GM23338 (cell line): ENCODE results near the gene HNRNPK. TPM values are rescaled to one million over a fixed set of nuclear protein-coding genes. Genes with fewer than 3 reads are reported as not detected.

Source experiments
- ATAC-seq: fragments of 200-7000 bp; cut with Tn5 transposase; 3 replicates; pipeline ENCODE4 v1.9.1; 2020
- DNase-seq: peaks from one replicate; pipeline ENCODE4 v3.0.0-alpha.2; 2015; ENCODE audit warnings: low spot score
- H2AFZ ChIP-seq: fragments of 200-600 bp; sonication (generic); 2 replicates; pipeline ENCODE4 v1.8.0; 2016; ENCODE audit warnings: antibody characterized with exemption, mild to moderate bottlenecking, moderate library complexity
- H3F3A ChIP-seq: fragments of 200-600 bp; sonication (generic); replicated peaks from 2 replicates; pipeline ENCODE4 v1.8.0; 2017; ENCODE audit warnings: antibody characterized with exemption, mixed run types, low read depth
- H3K27ac ChIP-seq: fragments of 200-600 bp; sonication (generic); 2 replicates; pipeline ENCODE4 v1.6.1; 2016; ENCODE audit warnings: low read depth
- H3K27me3 ChIP-seq: fragments of 200-600 bp; sonication (generic); 2 replicates; pipeline ENCODE4 v1.8.0; 2016; ENCODE audit warnings: mild to moderate bottlenecking, mixed run types, moderate library complexity; ENCODE audit not compliant: insufficient read depth
- H3K36me3 ChIP-seq: fragments of 200-600 bp; sonication (generic); 2 replicates; pipeline ENCODE4 v1.8.0; 2016; ENCODE audit warnings: mild to moderate bottlenecking; ENCODE audit not compliant: insufficient read depth
- H3K4me1 ChIP-seq: fragments of 200-600 bp; sonication (generic); 2 replicates; pipeline ENCODE4 v1.8.0; 2016; ENCODE audit warnings: mild to moderate bottlenecking, moderate library complexity; ENCODE audit not compliant: insufficient read depth
- H3K4me2 ChIP-seq: fragments of 200-600 bp; sonication (generic); 2 replicates; pipeline ENCODE4 v1.7.1; 2017; ENCODE audit warnings: mixed run types
- H3K4me3 ChIP-seq: fragments of 200-600 bp; sonication (generic); 2 replicates; pipeline ENCODE4 v1.6.1; 2016; ENCODE audit warnings: mixed run types
- H3K79me2 ChIP-seq: fragments of 200-600 bp; sonication (generic); replicated peaks from 2 replicates; pipeline ENCODE4 v1.8.0; 2017; ENCODE audit warnings: mild to moderate bottlenecking; ENCODE audit not compliant: insufficient read depth
- H3K9me2 ChIP-seq: fragments of 200-600 bp; sonication (generic); 2 replicates; pipeline ENCODE4 v1.8.0; 2017; ENCODE audit not compliant: insufficient read depth
- H4K20me1 ChIP-seq: fragments of 200-600 bp; sonication (generic); replicated peaks from 2 replicates; pipeline ENCODE4 v1.8.0; 2017; ENCODE audit warnings: mild to moderate bottlenecking; ENCODE audit not compliant: insufficient read depth
- H3K27ac Mint-ChIP-seq: 2 replicates; pipeline ENCODE4 v1.8.0; 2020; ENCODE audit warnings: inconsistent platforms, mild to moderate bottlenecking, moderate library complexity, mixed read lengths
- H3K27me3 Mint-ChIP-seq: 3 replicates; pipeline ENCODE4 v1.8.0; 2022; ENCODE audit warnings: low read depth, mild to moderate bottlenecking, moderate library complexity, mixed read lengths, inconsistent platforms; ENCODE audit not compliant: insufficient read depth, poor library complexity
- H3K36me3 Mint-ChIP-seq: 3 replicates; pipeline ENCODE4 v1.8.0; 2021; ENCODE audit warnings: low read depth, mild to moderate bottlenecking, inconsistent platforms, moderate library complexity, mixed read lengths
- H3K4me1 Mint-ChIP-seq: 3 replicates; pipeline ENCODE4 v1.8.0; 2020; ENCODE audit warnings: mild to moderate bottlenecking, inconsistent platforms, mixed read lengths
- H3K4me3 Mint-ChIP-seq: 3 replicates; pipeline ENCODE4 v1.8.0; 2021; ENCODE audit warnings: moderate library complexity, mild to moderate bottlenecking, inconsistent platforms, mixed read lengths
- H3K9me3 Mint-ChIP-seq: 3 replicates; pipeline ENCODE4 v1.8.0; 2020; ENCODE audit warnings: moderate library complexity, mild to moderate bottlenecking, inconsistent platforms, mixed read lengths
- CREB1 ChIP-seq: fragments of 250-450 bp; sonication (Bioruptor Pico); IDR thresholded peaks from 2 replicates; pipeline ENCODE4 v1.5.0; 2020; ENCODE audit warnings: low read depth, mild to moderate bottlenecking, moderate library complexity
- CTCF ChIP-seq, 2 experiments: fragments of 200-600 bp in 1 of 2; sonication (generic) in 1 of 2; conservative IDR thresholded peaks; 2 replicates each; pipeline versions ENCODE4 v1.5.1 to v1.6.1; 2016 to 2017; ENCODE audit warnings: antibody characterized with exemption in 2 of 2, low read depth in 2 of 2, mild to moderate bottlenecking in 2 of 2, moderate library complexity in 1 of 2
- ETS1 ChIP-seq: IDR thresholded peaks from 2 replicates; pipeline ENCODE4 v1.6.1; 2016; ENCODE audit warnings: antibody characterized with exemption
- EZH2 ChIP-seq: fragments of 200-600 bp; sonication (generic); IDR thresholded peaks from one replicate; pipeline ENCODE4 v1.8.0; 2017; ENCODE audit warnings: antibody characterized with exemption, mild to moderate bottlenecking, low read depth; ENCODE audit not compliant: unreplicated experiment
- EZH2phosphoT487 ChIP-seq: fragments of 200-600 bp; sonication (generic); IDR thresholded peaks from one replicate; pipeline ENCODE4 v1.8.1; 2018; ENCODE audit warnings: antibody characterized with exemption; ENCODE audit not compliant: unreplicated experiment
- JUNB ChIP-seq: IDR thresholded peaks from one replicate; pipeline ENCODE4 v1.6.1; 2016; ENCODE audit warnings: antibody characterized with exemption; ENCODE audit not compliant: unreplicated experiment
- NANOG ChIP-seq: IDR thresholded peaks from 2 replicates; pipeline ENCODE4 v1.6.1; 2016; ENCODE audit warnings: antibody characterized with exemption, borderline replicate concordance
- POLR2AphosphoS5 ChIP-seq: IDR thresholded peaks from 2 replicates; pipeline ENCODE4 v1.6.1; 2016; ENCODE audit warnings: antibody characterized with exemption, low read depth
- REST ChIP-seq: IDR thresholded peaks from one replicate; pipeline ENCODE4 v1.6.1; 2018; ENCODE audit warnings: antibody characterized with exemption; ENCODE audit not compliant: unreplicated experiment
- STAT1 ChIP-seq: IDR thresholded peaks from one replicate; pipeline ENCODE4 v1.6.1; 2016; ENCODE audit warnings: antibody characterized with exemption; ENCODE audit not compliant: unreplicated experiment
- ZNF114 ChIP-seq: fragments of 250-450 bp; sonication (Bioruptor Pico); IDR thresholded peaks from 2 replicates; pipeline ENCODE4 v1.5.0; 2020; ENCODE audit warnings: mild to moderate bottlenecking, moderate library complexity
- ZNF331 ChIP-seq: fragments of 250-450 bp; sonication (Bioruptor Pico); IDR thresholded peaks from 2 replicates; pipeline ENCODE4 v1.5.0; 2020; ENCODE audit warnings: low read depth, mild to moderate bottlenecking, moderate library complexity
- ZNF462 ChIP-seq: fragments of 250-450 bp; sonication (Bioruptor Pico); IDR thresholded peaks from 2 replicates; pipeline ENCODE4 v1.5.0; 2020; ENCODE audit warnings: mild to moderate bottlenecking, moderate library complexity
- polyA plus RNA-seq: library from polyadenylated mRNA; unstranded; fragments of >200 nt; fragmentation: Nextera tagmentation; extraction: Ambion mirVana; gene quantifications from 2 replicates; pipeline ENCODE4 v1.2.1, GENCODE V29; 2016
- total RNA-seq: library from RNA; depleted of rRNA; stranded (reverse); fragments of >200 nt; shearing (Covaris generic); gene quantifications from 2 replicates; pipeline ENCODE4 v1.2.3, GENCODE V29; 2014

Gene HNRNPK
- total and polyA plus RNA-seq, 2 experiments from 2014 or later, result 417 to 1,083 TPM

GRCh38 chr9:83986195-83986594 is 6.2 kb upstream of the HNRNPK start:
- Histone ChIP-seq H3F3A (no peaks in the 10 kb centered on the region), H2AFZ (no peak overlapping the region), H3K27ac (no peak overlapping the region), H3K79me2 (peaks cover 98% of the 10 kb centered on the region), H3K27me3 (no peaks in the 10 kb centered on the region), H4K20me1 (peaks cover 46% of the 10 kb centered on the region), H3K4me2 (no peak overlapping the region), H3K4me1 (peaks cover 15% of the 10 kb centered on the region), H3K36me3 (no peaks in the 10 kb centered on the region), H3K9me2 (no peaks in the 10 kb centered on the region), H3K4me3 (no peak overlapping the region)
- no peak overlapping the region for H3K4me3 Mint-ChIP-seq
- H3K9me3 Mint-ChIP-seq, result no peaks in the 10 kb centered on the region; the same call in 2 of the 3 replicates
- peaks cover 21% of the 10 kb centered on the region for H3K4me1 Mint-ChIP-seq
- peaks cover 25% of the 10 kb centered on the region for H3K36me3 Mint-ChIP-seq
- DNase-seq, result no peak
- no peak for TF ChIP-seq CREB1 (CRISPR knock-in tag)
- TF ChIP-seq ETS1, result no peak
- TF ChIP-seq EZH2phosphoT487, result no peak
- TF ChIP-seq JUNB, result no peak
- no peak for TF ChIP-seq ZNF114 (CRISPR knock-in tag)
- TF ChIP-seq POLR2AphosphoS5, result no peak
- no peak for TF ChIP-seq STAT1
- TF ChIP-seq ZNF462, result no peak
- TF ChIP-seq CTCF (conservative IDR thresholded peaks at IDR 0.05; ENCODE audit: low read depth in 2 of 2), result no peak
- no peak for TF ChIP-seq ZNF331 (CRISPR knock-in tag)
- no peak for TF ChIP-seq REST
- no peak for TF ChIP-seq EZH2
- no peak for TF ChIP-seq NANOG
- peaks cover 6% of the 10 kb centered on the region for H3K27me3 Mint-ChIP-seq
- no peak overlapping the region for H3K27ac Mint-ChIP-seq
- ATAC-seq, result no peak
